ENCODE results near the gene RBCK1.

The RBCK1 gene

GRCh38 chr20:416950-417800 lies 9.1 kb downstream of the RBCK1 start:
- peaks cover 4% of the 10 kb centered on the region; the same call in 1 of the 2 replicates for H3K36me3 ChIP-seq (ENCODE audit: insufficient read depth, low read length)
- peaks cover 4% of the 10 kb centered on the region for H4K20me1 ChIP-seq (ENCODE audit: insufficient read depth, low read length, poor library complexity, severe bottlenecking)
- TF ChIP-seq EZH2phosphoT487 (IDR thresholded peaks at IDR 0.05; ENCODE audit: borderline replicate concordance) (no peak), CTCF (conservative IDR thresholded peaks at IDR 0.05; ENCODE audit: low read length) (no peak)

GRCh38 chr20:417801-418342 lies 9.8 kb downstream of the RBCK1 start:
- H3K4me1 ChIP-seq (ENCODE audit: insufficient read depth, low read length, poor library complexity, severe bottlenecking) = peaks cover 15% of the 10 kb centered on the region
- H3K9me2 ChIP-seq (replicated peaks; ENCODE audit: low read depth, low read length) = no peaks in the 10 kb centered on the region
- H3K4me2 ChIP-seq (ENCODE audit: low read depth, low read length, poor library complexity, severe bottlenecking) = no peak overlapping the region
- peaks cover 13% of the 10 kb centered on the region for H3K79me2 ChIP-seq (ENCODE audit: insufficient read depth, low read length)
- H3K9ac ChIP-seq (ENCODE audit: low read depth, low read length, poor library complexity, severe bottlenecking) = no peak overlapping the region
- peaks cover 4% of the 10 kb centered on the region; the same call in 1 of the 2 replicates for H3K36me3 ChIP-seq (ENCODE audit: insufficient read depth, low read length)
- H2AFZ ChIP-seq (ENCODE audit: low read length) = no peak overlapping the region
- H4K20me1 ChIP-seq (ENCODE audit: insufficient read depth, low read length, poor library complexity, severe bottlenecking) = peaks cover 4% of the 10 kb centered on the region
- H3K4me3 ChIP-seq (ENCODE audit: low read length, poor library complexity, severe bottlenecking) = no peak overlapping the region
- H3K9me3 ChIP-seq (ENCODE audit: insufficient read depth, low read depth, low read length) = no peaks in the 10 kb centered on the region
- H3K27me3 ChIP-seq (ENCODE audit: insufficient read depth, low read length, poor library complexity, severe bottlenecking) = no peaks in the 10 kb centered on the region
- TF ChIP-seq CTCF (conservative IDR thresholded peaks at IDR 0.05; ENCODE audit: low read length) = no peak
- no peak for TF ChIP-seq EZH2phosphoT487 (IDR thresholded peaks at IDR 0.05; ENCODE audit: borderline replicate concordance)
- no peaks in the 10 kb centered on the region for H3F3A ChIP-seq (ENCODE audit: low read depth)

More at GRCh38 chr20:416950-417800, 9.1 kb downstream of the RBCK1 start:
- Histone ChIP-seq H3K4me1 (ENCODE audit: insufficient read depth, low read length, poor library complexity, severe bottlenecking) (peaks cover 15% of the 10 kb centered on the region), H3K27me3 (ENCODE audit: insufficient read depth, low read length, poor library complexity, severe bottlenecking) (no peaks in the 10 kb centered on the region), H3K79me2 (ENCODE audit: insufficient read depth, low read length) (peaks cover 20% of the 10 kb centered on the region), H2AFZ (ENCODE audit: low read length) (no peak overlapping the region), H3K4me3 (ENCODE audit: low read length, poor library complexity, severe bottlenecking) (no peak overlapping the region), H3K9ac (ENCODE audit: low read depth, low read length, poor library complexity, severe bottlenecking) (no peak overlapping the region), H3F3A (ENCODE audit: low read depth) (no peaks in the 10 kb centered on the region), H3K9me3 (ENCODE audit: insufficient read depth, low read depth, low read length) (no peaks in the 10 kb centered on the region), H3K9me2 (replicated peaks; ENCODE audit: low read depth, low read length) (no peaks in the 10 kb centered on the region), H3K4me2 (ENCODE audit: low read depth, low read length, poor library complexity, severe bottlenecking) (no peak overlapping the region)

- Histone ChIP-seq H3K9me2 (replicated peaks; ENCODE audit: low read depth, low read length) (no peaks in the 10 kb centered on the region), H3K27me3 (ENCODE audit: insufficient read depth, low read length, poor library complexity, severe bottlenecking) (no peaks in the 10 kb centered on the region), H4K20me1 (ENCODE audit: insufficient read depth, low read length, poor library complexity, severe bottlenecking) (peaks cover 4% of the 10 kb centered on the region), H3K36me3 (ENCODE audit: insufficient read depth, low read length) (peaks cover 4% of the 10 kb centered on the region; the same call in 1 of the 2 replicates), H3K4me3 (ENCODE audit: low read length, poor library complexity, severe bottlenecking) (no peak overlapping the region), H2AFZ (ENCODE audit: low read length) (no peak overlapping the region), H3K4me2 (ENCODE audit: low read depth, low read length, poor library complexity, severe bottlenecking) (no peak overlapping the region), H3F3A (ENCODE audit: low read depth) (no peaks in the 10 kb centered on the region), H3K9ac (ENCODE audit: low read depth, low read length, poor library complexity, severe bottlenecking) (no peak overlapping the region), H3K4me1 (ENCODE audit: insufficient read depth, low read length, poor library complexity, severe bottlenecking) (peaks cover 6% of the 10 kb centered on the region), H3K79me2 (ENCODE audit: insufficient read depth, low read length) (peaks cover 2% of the 10 kb centered on the region; the same call in 1 of the 2 replicates), H3K9me3 (ENCODE audit: insufficient read depth, low read depth, low read length) (no peaks in the 10 kb centered on the region)
- TF ChIP-seq CTCF (conservative IDR thresholded peaks at IDR 0.05; ENCODE audit: low read length) (no peak), EZH2phosphoT487 (IDR thresholded peaks at IDR 0.05; ENCODE audit: borderline replicate concordance) (no peak)
Observed at GRCh38 chr20:418858-419365, 10.8 kb downstream of the RBCK1 start.
